Panc1 (cell line): ENCODE data around the gene SEC63. TPM values are rescaled to one million over a fixed set of nuclear protein-coding genes. Genes with fewer than 3 reads are reported as not detected.
"Not testable (repeated sequence)": the region's sequence is repeated elsewhere in the genome, so short reads cannot be mapped to it uniquely, and the experiment has no call there.

Source experiments
- ATAC-seq: fragments of 200-7000 bp; cut with Tn5 transposase; 2 replicates; pipeline ENCODE4 v1.9.1; 2020; ENCODE audit warnings: mild to moderate bottlenecking, moderate library complexity
- BruUV-seq: library from RNA; stranded (reverse); fragments of 400-500 nt; replicated peaks from 2 replicates; lab custom pipeline; 2021; lab: Mats Ljungman, UMichigan
- CTCF ChIA-PET: fragments of 300-600 bp; sonication (Branson Sonifier 250); formaldehyde crosslinking; loops from one replicate; lab custom pipeline; 2022; ENCODE audit warnings: antibody characterized with exemption; lab: Charles Lee
- POLR2A ChIA-PET: fragments of 300-600 bp; sonication (Branson Sonifier 250); formaldehyde crosslinking; loops from one replicate; lab custom pipeline; 2022; ENCODE audit warnings: antibody characterized with exemption; lab: Charles Lee
- DNase-seq: peaks from one replicate; pipeline ENCODE4 v3.0.0-alpha.2; 2010; ENCODE audit warnings: low read depth, low spot score
- H3K27ac ChIP-seq: 2 replicates; pipeline ENCODE4 v1.5.1; 2011; ENCODE audit warnings: mild to moderate bottlenecking, low read length, inconsistent platforms
- H3K27me3 ChIP-seq: fragments of 200-500 bp; sonication (Bioruptor generic); 2 replicates; pipeline ENCODE4 v1.6.0; 2014; ENCODE audit warnings: low read length, inconsistent platforms; ENCODE audit not compliant: control insufficient read depth, insufficient read depth
- H3K36me3 ChIP-seq: fragments of 200-500 bp; sonication (Bioruptor generic); 2 replicates; pipeline ENCODE4 v1.5.1; 2014; ENCODE audit warnings: inconsistent platforms, mild to moderate bottlenecking, low read length, moderate library complexity; ENCODE audit not compliant: control insufficient read depth, insufficient read depth
- H3K4me1 ChIP-seq: 2 replicates; pipeline ENCODE4 v1.5.1; 2011; ENCODE audit warnings: inconsistent platforms, mild to moderate bottlenecking, low read length, moderate library complexity; ENCODE audit not compliant: control insufficient read depth, insufficient read depth
- H3K4me3 ChIP-seq, 2 experiments: 2 replicates each; pipeline ENCODE4 v1.5.1; 2011 to 2012; ENCODE audit warnings: low read depth in 2 of 2, low read length in 2 of 2, mild to moderate bottlenecking in 2 of 2, inconsistent platforms in 1 of 2, moderate library complexity in 1 of 2
- H3K9me3 ChIP-seq: fragments of 200-500 bp; sonication (Bioruptor generic); 2 replicates; pipeline ENCODE4 v1.5.1; 2014; ENCODE audit warnings: low read depth, mild to moderate bottlenecking, inconsistent platforms, low read length, moderate library complexity; ENCODE audit not compliant: control insufficient read depth, insufficient read depth
- POLR2AphosphoS5 ChIP-seq: IDR thresholded peaks from 2 replicates; pipeline ENCODE4 v1.6.1; 2012; ENCODE audit warnings: mild to moderate bottlenecking, low read depth, low read length, moderate library complexity
- REST ChIP-seq, 2 experiments: IDR thresholded peaks; 2 replicates each; pipeline ENCODE4 v1.6.1; 2011 to 2012; ENCODE audit warnings: low read depth in 2 of 2, control low read depth in 1 of 2, low read length in 1 of 2, mild to moderate bottlenecking in 1 of 2, moderate library complexity in 1 of 2; ENCODE audit not compliant: insufficient read depth in 1 of 2
- SIN3A ChIP-seq: IDR thresholded peaks from 2 replicates; pipeline ENCODE4 v1.6.1; 2012; ENCODE audit warnings: low read depth, mild to moderate bottlenecking, low read length, moderate library complexity, borderline replicate concordance; ENCODE audit not compliant: insufficient read depth
- TCF7L2 ChIP-seq: IDR thresholded peaks from 2 replicates; pipeline ENCODE4 v1.6.1; 2011; ENCODE audit warnings: mild to moderate bottlenecking, low read depth, low read length, inconsistent platforms
- in situ Hi-C: cut with HindIII; loops from 2 replicates; pipeline ENCODE4 v1.10.0; 2016; ENCODE audit warnings: low sequenced_read_pairs, low pct_unique_long_range_greater_than_20kb
- intact Hi-C: fragments of 100-400 bp; cut with micrococcal nuclease; formaldehyde crosslinking; loops from one replicate; pipeline ENCODE4 v1.10.0; 2022; ENCODE audit not compliant: unreplicated experiment
- total RNA-seq: library from RNA; stranded (reverse); gene quantifications from one replicate; pipeline ENCODE4 v1.2.1, GENCODE V29; 2021; ENCODE audit not compliant: unreplicated experiment
- TF ChIP-seq, protein P1 (sequence below): fragments of 450-650 bp; IDR thresholded peaks from 2 replicates; pipeline ENCODE4 v1.5.1; 2017; ENCODE audit warnings: mild to moderate bottlenecking

SEC63 gene
- total RNA-seq, 1 experiment from 2014 or later, result 172 TPM

GRCh38 chr6:107871976-107872375 is 86.0 kb downstream of the SEC63 start:
- DNase-seq (no peak), ATAC-seq (no peak)
- no peak overlapping the region for H3K27ac ChIP-seq
- no peak for TF ChIP-seq TCF7L2
- no peak for TF ChIP-seq POLR2AphosphoS5
- no peak for TF ChIP-seq REST (IDR thresholded peaks at IDR 0.05; ENCODE audit: insufficient read depth in 1 of 2, low read depth in 2 of 2, low read length in 1 of 2)
- TF ChIP-seq, protein P1, sequence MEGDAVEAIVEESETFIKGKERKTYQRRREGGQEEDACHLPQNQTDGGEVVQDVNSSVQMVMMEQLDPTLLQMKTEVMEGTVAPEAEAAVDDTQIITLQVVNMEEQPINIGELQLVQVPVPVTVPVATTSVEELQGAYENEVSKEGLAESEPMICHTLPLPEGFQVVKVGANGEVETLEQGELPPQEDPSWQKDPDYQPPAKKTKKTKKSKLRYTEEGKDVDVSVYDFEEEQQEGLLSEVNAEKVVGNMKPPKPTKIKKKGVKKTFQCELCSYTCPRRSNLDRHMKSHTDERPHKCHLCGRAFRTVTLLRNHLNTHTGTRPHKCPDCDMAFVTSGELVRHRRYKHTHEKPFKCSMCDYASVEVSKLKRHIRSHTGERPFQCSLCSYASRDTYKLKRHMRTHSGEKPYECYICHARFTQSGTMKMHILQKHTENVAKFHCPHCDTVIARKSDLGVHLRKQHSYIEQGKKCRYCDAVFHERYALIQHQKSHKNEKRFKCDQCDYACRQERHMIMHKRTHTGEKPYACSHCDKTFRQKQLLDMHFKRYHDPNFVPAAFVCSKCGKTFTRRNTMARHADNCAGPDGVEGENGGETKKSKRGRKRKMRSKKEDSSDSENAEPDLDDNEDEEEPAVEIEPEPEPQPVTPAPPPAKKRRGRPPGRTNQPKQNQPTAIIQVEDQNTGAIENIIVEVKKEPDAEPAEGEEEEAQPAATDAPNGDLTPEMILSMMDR, result no peak
- TF ChIP-seq SIN3A, result no peak
- CTCF ChIA-PET, result no interaction called here
- in situ Hi-C loops, result no loop called here
- peaks cover 33% of the 10 kb centered on the region for H3K36me3 ChIP-seq
- intact Hi-C loops, result no loop called here
- H3K9me3 ChIP-seq, result no peaks in the 10 kb centered on the region
- H3K4me1 ChIP-seq, result no peaks in the 10 kb centered on the region
- POLR2A ChIA-PET, result no interaction called here
- BruUV-seq, result no TSS peak
- no peaks in the 10 kb centered on the region for H3K27me3 ChIP-seq
- H3K4me3 ChIP-seq, result no peak overlapping the region

GRCh38 chr6:107871512-107871911 is 86.5 kb downstream of the SEC63 start:
- POLR2A ChIA-PET, H3K27me3 ChIP-seq, BruUV-seq, ATAC-seq, H3K4me1 ChIP-seq, in situ Hi-C loops, DNase-seq, intact Hi-C loops, H3K27ac ChIP-seq, H3K4me3 ChIP-seq, H3K9me3 ChIP-seq: not testable (repeated sequence)
- H3K36me3 ChIP-seq, result peaks cover 33% of the 10 kb centered on the region
- CTCF ChIA-PET, result interaction anchor here (0.6 kb wide), 1 partner anchor 279 kb away, joined by 8 read pairs; no protein-coding TSS in a partner anchor

DNA sequence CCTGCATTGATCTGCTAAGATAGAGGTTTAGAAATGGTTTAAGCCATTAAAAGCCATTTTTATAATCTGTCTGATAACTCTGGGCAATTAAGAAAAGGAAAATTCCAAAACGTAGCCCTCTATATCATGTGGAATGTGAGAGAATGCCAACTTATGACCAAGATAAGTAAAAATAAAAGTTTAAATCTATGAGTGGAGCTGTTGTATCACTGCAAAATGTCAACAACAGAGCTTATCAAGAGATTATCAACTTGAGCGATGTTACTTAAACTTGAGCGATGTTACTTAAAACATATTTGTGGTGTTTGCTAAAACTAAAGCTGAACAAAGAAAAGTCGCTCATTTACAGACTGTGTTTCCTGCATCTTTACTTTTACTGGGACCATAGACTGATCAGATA is 87.0 kb downstream of the SEC63 start:
- Histone ChIP-seq H3K4me1 (no peaks in the 10 kb centered on the region), H3K4me3 (no peak overlapping the region), H3K27ac (no peak overlapping the region), H3K36me3 (peaks cover 32% of the 10 kb centered on the region), H3K9me3 (no peaks in the 10 kb centered on the region), H3K27me3 (no peaks in the 10 kb centered on the region)
- intact Hi-C loops, result no loop called here
- DNase-seq, result no peak
- POLR2A ChIA-PET, result no interaction called here
- CTCF ChIA-PET, result interaction anchor here (0.6 kb wide), 1 partner anchor 279 kb away, joined by 8 read pairs; no protein-coding TSS in a partner anchor
- no peak for TF ChIP-seq SIN3A
- TF ChIP-seq POLR2AphosphoS5, result no peak
- no peak for TF ChIP-seq REST (IDR thresholded peaks at IDR 0.05; ENCODE audit: insufficient read depth in 1 of 2, low read depth in 2 of 2, low read length in 1 of 2)
- TF ChIP-seq TCF7L2, result no peak
- TF ChIP-seq, protein P1, result no peak
- BruUV-seq, result TSS peak; percentile 96
- in situ Hi-C loops, result no loop called here
- no peak for ATAC-seq
